HG03520 (cell line): Measurements from ENCODE around the gene POU4F1.

Experiments used
- ATAC-seq: cut with Tn5 transposase; IDR thresholded peaks from one replicate; pipeline ENCODE4 v1.9.1; 2021; ENCODE audit warnings: mild to moderate bottlenecking, moderate library complexity; ENCODE audit not compliant: unreplicated experiment

POU4F1 gene

GRCh38 chr13:78593652-78594455 is 9.5 kb downstream of the POU4F1 start:
- no peak for ATAC-seq

DNA sequence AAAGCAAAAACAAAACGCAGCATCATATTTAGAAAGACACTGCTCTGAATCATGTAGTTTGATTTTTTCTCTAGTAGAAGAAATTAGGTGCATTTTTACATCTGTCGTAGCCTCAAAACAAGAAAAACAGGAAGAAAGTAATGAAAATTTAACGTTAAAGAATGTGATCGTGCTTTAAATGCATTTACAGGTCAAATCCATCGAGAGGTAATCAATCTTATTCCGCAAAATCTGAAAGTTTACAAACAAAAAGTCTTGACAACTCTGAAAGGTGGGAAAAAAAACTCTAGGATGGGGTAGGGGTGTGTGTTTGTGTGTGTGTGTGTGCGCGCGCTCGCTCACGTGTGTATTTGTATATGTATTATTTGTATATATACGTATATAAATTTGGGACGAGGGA is 10.2 kb downstream of the POU4F1 start:
- no peak for ATAC-seq

DNA sequence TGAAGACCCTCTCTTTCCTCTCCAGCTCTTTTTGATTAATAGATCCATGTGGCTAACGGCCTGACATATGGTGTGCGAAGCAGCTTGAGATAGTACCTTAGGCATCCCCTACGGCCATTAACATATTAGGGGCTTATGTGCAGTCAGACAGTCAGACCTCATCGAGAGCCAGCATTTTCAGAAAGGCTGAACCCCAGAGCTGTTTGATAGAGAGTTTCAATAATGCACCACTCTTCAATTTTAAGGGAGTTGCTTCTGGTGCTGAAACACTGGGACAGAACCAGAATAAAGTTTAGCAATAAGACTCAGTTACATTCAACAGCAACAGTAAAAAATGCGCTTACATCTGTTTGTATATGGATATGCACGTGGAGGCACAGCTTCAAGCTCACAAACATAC is 10.8 kb downstream of the POU4F1 start:
- no peak for ATAC-seq

DNA sequence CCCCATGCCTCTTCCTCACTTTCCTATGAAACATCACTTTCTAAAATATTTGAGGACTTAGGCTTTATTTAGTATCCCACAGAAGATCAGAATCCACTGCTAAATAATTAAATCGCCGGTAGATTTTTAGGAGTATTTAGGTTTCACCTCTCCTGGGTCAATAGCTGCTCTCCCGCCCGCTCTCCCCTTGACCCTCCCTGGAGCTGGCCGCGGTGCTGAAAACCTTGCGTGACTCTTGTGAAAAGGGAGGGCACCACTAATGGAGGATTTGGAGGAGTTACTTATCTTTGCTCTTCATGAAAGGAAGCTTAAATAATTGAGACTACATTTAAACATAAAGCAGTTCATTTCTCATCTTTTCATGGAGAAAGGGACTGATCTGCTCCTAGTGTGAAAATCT is 14.1 kb downstream of the POU4F1 start:
- ATAC-seq: no peak

DNA sequence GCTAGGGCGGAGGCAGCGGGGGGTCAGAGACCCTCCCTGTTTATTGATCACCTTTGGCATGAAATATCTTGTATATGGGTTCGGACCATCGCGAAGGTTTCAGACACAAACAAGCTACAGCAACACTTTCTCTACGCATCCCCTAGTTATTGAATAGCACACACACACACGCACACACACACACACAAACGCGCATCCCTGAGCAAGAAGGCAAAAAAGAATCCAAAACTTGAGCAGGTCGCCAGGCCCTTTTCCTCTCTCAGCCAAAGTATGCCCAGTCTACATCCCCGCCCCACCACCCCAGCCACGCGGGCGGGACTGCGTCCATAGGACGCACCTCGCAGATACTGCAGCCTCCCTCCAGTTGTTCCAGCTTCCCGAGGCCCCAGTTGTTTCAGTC is 16.0 kb downstream of the POU4F1 start:
- ATAC-seq: no peak

DNA sequence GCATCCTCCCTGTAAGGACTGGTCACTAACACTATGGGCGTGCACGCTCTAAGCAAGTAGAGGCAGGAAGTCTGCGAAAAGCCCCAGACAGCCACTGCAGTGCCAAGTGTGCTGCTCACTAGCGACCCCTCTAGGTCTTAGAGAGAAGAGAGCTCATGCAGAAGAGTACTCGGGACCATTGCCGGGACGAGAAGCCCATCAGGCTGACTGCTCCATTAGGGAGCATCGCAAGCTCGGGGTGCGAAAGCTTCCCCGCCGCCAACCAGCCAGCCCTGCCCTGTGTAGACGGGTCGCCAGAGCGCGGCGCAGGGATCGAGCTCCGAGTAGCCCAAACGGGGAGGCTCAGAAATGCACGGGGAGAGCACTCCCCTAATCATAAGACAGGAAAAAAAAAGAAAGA is 16.6 kb downstream of the POU4F1 start:
- no peak for ATAC-seq

DNA sequence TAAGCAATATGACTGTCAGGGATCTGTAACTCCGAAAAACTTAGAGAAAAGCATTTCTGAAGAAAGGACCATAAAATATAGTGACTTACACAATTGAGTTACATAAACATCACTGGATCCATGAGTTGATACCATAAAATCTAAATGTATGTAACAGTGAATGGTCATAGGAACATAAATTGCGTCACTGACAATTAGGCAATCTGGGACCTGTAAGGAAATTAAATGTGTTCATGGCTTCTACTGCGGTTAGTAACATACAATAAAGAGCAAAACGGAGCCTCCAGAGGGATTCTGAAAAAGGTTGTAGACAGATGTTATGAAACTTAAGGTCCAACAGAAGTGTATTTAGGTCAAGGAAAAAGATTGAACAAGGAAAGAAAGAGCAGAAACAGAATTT is 27.1 kb downstream of the POU4F1 start:
- no peak for ATAC-seq

DNA sequence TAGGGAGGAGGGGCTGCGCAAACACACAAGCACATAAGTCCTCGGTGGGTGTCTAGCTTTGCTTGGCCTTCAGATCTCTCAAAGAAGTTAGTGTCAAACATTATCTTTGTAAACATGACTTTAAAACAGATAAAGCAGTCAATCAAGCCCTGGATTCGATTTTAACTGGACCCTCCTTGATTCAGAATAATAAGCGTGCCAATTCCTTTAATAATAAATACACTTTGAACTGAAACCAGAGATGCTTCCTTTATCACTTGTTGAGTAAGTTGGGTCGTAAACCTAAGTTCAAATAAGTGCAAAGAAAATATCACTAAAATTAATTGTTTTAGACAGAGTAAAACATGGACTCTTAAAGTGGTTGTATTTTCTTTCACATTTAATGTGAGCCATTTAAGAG is 30.9 kb downstream of the POU4F1 start:
- ATAC-seq: no peak

- ATAC-seq: no peak
Measured at GRCh38 chr13:78569029-78569428, 34.3 kb downstream of the POU4F1 start.

DNA sequence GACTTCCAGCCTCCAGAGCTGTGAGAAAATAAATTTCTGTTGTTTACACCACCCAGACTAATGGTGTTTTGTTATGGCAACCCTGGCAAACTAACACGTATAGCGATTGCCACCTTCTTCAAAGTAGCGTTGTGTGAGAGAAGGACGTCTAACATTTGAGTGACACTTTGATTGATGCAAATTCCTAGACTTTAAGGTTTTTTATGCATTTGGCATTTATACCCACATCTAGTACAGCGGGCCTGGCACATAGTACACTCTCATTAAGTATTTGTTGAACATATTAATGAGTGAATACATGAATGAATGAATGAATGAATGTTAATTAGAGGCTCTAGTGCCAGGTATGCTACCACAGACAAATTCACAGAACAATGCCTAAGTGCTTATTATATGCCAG is 36.7 kb downstream of the POU4F1 start:
- no peak for ATAC-seq

GRCh38 chr13:78562237-78562889 is 41.0 kb downstream of the POU4F1 start:
- ATAC-seq: no peak
